OCI-LY1 (cell line): ENCODE data around the gene TRAF3IP1.

Experiments
- EZH2 ChIP-seq: fragments of 200-600 bp; sonication (generic), shearing (Covaris generic); IDR thresholded peaks from 2 replicates; pipeline ENCODE4 v1.8.0; 2017; ENCODE audit warnings: borderline replicate concordance, mixed run types, mild to moderate bottlenecking, antibody characterized with exemption, low read length, moderate library complexity, mixed read lengths
- TF ChIP-seq, protein P1 (sequence below): fragments of 200-600 bp; sonication (generic), shearing (Covaris generic); IDR thresholded peaks from 2 replicates; pipeline ENCODE4 v1.5.1; 2017; ENCODE audit warnings: mild to moderate bottlenecking, antibody characterized with exemption, low read length, moderate library complexity, mixed read lengths

GRCh38 chr2:238336793-238337444 lies 16.6 kb downstream of the TRAF3IP1 start:
- no peak for TF ChIP-seq EZH2
- TF ChIP-seq, protein P1, sequence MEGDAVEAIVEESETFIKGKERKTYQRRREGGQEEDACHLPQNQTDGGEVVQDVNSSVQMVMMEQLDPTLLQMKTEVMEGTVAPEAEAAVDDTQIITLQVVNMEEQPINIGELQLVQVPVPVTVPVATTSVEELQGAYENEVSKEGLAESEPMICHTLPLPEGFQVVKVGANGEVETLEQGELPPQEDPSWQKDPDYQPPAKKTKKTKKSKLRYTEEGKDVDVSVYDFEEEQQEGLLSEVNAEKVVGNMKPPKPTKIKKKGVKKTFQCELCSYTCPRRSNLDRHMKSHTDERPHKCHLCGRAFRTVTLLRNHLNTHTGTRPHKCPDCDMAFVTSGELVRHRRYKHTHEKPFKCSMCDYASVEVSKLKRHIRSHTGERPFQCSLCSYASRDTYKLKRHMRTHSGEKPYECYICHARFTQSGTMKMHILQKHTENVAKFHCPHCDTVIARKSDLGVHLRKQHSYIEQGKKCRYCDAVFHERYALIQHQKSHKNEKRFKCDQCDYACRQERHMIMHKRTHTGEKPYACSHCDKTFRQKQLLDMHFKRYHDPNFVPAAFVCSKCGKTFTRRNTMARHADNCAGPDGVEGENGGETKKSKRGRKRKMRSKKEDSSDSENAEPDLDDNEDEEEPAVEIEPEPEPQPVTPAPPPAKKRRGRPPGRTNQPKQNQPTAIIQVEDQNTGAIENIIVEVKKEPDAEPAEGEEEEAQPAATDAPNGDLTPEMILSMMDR, result no peak
